ENCODE results near the gene SH3RF3. TPM values are rescaled to one million over a fixed set of nuclear protein-coding genes. Genes with fewer than 3 reads are reported as not detected.
A peak's percentile ranks its signal among the peaks of the same experiment; 100 is the strongest.

The SH3RF3 gene
- total and polyA plus RNA-seq, 10 of the 15 experiments (the other 5 are each of a cell fraction or from before 2014, with no cell fraction given), result 0.08 to 8.8 (median 2.3) TPM

GRCh38 chr2:109238580-109238979 lies 109.6 kb downstream of the SH3RF3 start (continued):
- TF ChIP-seq REST (IDR thresholded peaks at IDR 0.05; ENCODE audit: low read depth, low read length) (no peak), IRF3 (IDR thresholded peaks at IDR 0.05) (no peak), NRF1 (conservative IDR thresholded peaks at IDR 0.05; ENCODE audit: low read depth, low read length) (no peak), IRF5 (IDR thresholded peaks at IDR 0.05; ENCODE audit: borderline replicate concordance) (no peak), ASH2L (IDR thresholded peaks at IDR 0.05; ENCODE audit: borderline replicate concordance, low read depth) (no peak), HSF1 (IDR thresholded peaks at IDR 0.05; ENCODE audit: low read depth, low read length) (no peak), EP300 (IDR thresholded peaks at IDR 0.05; ENCODE audit: borderline replicate concordance in 1 of 2, control insufficient read depth in 1 of 2, low read depth in 2 of 2, low read length in 2 of 2) (peak; percentile 15 to 42; a peak in 2 of 4 replicates), ZSCAN29 (IDR thresholded peaks at IDR 0.05) (no peak), RB1 (IDR thresholded peaks at IDR 0.05; ENCODE audit: borderline replicate concordance) (no peak), YY1 (IDR thresholded peaks at IDR 0.05; ENCODE audit: low read depth, low read length) (peak; percentile 14; the same call in 1 of the 2 replicates), BACH1 (IDR thresholded peaks at IDR 0.05; ENCODE audit: borderline replicate concordance) (no peak), ZZZ3 (IDR thresholded peaks at IDR 0.05; ENCODE audit: control insufficient read depth, insufficient read length, low read depth) (no peak), ZNF274 (IDR thresholded peaks at IDR 0.05; ENCODE audit: insufficient read depth, insufficient read length) (no peak), ZNF24 (IDR thresholded peaks at IDR 0.05) (no peak), CUX1 (IDR thresholded peaks at IDR 0.05; ENCODE audit: insufficient replicate concordance, low read depth, low read length) (peak; percentile 61)

Measured in GM12878 (cell line).